Left hindlimb (tissue), 1 donor: ENCODE measurements around the gene PROSER3.

Experiments used
- DNase-seq: peaks from one replicate; pipeline ENCODE4 v3.0.0-alpha.2; 2018

The PROSER3 gene

DNA sequence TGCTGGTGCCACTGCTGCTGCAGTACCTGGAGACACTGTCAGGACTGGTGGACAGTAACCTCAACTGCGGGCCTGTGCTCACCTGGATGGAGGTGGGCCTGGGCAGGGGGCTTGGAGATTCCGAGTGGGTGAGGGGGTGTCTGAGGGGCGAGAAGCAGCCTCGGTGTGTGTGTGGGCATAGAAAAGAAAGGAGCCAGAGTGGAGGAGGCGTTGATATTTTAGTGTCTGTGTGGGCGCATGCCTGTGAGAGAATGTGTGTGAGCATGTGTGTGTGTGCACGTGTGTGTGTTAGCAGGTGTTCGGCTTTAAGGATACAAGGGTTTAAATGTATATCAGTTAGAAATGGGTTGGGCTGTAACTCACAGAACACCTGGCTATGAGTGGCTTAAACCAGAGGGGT lies 21.1 kb downstream of the PROSER3 start:
- DNase-seq = no peak

DNA sequence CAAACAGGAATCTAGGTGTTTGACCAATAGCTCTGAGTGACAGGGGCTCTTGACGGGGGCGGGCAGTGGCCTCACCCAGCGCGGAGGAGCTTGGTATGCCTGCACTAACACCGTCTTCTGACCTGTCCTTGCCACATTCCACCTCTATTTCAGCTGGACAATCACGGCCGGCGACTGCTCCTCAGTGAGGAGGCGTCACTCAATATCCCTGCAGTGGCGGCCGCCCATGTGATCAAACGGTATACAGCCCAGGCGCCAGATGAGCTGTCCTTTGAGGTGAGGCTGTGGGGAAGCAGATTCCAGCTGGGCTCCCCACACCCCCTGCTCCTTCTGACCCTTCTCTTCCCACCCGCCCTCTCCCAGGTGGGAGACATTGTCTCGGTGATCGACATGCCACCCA lies 22.1 kb downstream of the PROSER3 start:
- no peak for DNase-seq

DNA sequence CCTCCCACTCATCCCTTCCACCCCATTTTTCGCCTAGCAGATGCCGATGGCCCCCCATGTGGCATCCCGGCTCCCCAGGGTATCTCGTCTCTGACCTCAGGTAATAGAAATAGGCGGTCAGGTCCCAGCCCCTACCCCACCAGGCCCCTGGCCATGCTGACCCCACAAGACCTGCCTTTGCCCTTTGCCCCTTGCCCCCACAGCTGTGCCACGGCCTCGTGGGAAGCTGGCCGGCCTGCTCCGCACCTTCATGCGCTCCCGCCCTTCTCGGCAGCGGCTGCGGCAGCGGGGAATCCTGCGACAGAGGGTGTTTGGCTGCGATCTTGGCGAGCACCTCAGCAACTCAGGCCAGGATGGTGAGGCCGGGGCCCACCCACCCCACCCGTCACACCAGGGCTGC lies 22.7 kb downstream of the PROSER3 start:
- no peak for DNase-seq

DNA sequence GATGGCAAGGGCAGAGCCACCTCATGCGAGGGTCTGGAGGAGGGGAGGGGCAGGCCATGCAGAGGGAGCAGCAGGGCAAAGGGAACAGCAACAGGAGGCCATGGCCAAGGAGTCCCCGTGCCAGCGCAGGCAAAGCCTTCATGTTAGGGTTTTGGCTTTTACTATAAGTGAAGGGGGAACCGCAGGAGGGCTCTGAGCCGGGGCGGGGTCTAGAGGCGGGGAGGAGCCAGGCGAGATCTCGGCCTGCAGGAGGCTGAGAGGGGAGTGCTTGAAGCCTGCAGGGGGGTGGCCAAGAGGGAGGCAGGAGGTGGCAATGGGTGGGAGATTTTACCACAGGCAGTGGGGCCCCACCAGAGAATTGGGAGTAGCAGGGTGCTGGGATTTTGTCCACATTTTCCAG lies 23.7 kb downstream of the PROSER3 start:
- no peak for DNase-seq

DNA sequence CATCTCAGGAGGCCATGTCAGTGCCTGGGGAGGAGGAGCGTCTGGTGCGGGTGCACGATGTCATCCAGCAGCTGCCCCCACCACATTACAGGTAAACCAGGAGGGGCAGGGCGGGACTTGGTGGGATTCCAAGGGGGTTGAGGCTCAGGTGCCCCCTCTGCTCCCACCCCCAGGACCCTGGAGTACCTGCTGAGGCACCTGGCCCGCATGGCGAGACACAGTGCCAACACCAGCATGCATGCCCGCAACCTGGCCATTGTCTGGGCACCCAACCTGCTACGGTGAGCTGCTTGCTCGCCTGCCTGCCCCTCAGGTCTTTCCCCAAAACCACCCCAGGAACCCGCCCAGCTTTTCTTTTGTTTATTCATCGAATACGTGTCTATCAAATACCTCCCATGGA lies 24.6 kb downstream of the PROSER3 start:
- no peak for DNase-seq

DNA sequence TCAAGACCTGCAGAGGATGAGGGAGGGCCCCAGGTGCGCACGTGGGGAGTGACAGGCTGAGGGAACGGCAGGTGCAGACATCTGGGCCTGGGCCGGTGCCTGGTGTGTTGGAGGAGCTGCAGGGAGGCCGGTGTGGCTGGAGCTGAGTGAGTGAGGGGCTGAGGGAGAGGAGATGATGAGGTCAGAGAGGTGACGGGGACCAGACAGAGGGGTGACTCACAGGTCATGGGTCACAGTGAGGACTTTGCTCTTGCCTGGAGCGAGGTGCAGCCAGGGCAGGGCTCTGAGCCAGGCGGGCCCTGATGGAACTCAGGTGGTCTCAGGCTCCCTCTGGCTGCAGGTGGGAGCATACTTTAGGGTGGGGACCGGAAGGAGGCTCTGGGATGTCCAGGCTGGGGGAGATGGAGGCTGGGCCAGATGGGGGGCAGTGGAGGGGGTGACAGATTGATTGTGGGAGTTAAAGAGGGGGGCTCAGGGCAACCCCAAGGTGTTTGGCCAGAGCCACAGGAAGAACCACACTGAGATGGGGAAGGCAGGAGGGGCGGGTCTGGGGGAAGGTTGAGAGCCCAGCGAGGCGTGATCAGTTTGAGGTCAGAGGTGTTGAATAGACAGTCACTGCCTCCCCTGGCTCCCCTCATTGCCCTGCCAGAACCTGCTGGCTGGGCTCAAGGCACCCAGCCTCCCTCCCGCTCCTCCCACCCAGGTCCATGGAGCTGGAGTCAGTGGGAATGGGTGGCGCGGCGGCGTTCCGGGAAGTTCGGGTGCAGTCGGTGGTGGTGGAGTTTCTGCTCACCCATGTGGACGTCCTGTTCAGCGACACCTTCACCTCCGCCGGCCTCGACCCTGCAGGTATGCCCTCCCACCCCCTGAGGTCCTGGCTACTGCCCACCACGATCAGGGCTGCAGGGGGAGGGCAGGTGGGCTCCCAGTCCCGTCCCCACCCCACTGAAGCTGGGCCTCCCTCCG lies 25.8 kb downstream of the PROSER3 start:
- DNase-seq = no peak

DNA sequence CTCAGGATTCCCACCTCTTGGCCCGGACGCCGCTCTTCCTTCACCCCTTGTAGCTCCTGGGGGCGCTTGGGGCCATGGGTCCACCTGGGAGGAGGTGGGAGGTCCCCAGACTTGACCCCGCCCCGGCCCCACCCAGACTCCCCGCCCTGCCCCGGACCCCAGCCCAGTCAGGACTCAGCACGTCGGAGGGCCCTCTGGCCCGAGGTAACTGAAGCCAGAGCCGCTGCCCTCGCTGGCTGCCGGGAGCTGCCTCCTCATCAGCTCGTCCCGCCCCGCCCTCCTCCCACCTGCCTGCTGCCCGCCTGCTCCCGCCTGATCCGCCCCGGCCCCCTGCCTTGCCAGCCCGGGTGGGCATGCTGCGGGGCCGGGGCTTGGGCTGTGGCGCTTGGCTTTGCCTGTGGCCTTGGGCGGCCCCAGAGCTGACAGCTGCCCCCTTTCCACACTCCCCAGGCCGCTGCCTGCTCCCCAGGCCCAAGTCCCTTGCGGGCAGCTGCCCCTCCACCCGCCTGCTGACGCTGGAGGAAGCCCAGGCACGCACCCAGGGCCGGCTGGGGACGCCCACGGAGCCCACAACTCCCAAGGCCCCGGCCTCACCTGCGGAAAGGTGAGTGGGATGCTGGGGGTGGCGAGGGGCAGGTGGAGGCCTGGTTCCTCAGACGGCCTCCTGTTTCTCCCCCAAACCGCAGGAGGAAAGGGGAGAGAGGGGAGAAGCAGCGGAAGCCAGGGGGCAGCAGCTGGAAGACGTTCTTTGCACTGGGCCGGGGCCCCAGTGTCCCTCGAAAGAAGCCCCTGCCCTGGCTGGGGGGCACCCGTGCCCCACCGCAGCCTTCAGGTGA lies 26.7 kb downstream of the PROSER3 start:
- no peak for DNase-seq

DNA sequence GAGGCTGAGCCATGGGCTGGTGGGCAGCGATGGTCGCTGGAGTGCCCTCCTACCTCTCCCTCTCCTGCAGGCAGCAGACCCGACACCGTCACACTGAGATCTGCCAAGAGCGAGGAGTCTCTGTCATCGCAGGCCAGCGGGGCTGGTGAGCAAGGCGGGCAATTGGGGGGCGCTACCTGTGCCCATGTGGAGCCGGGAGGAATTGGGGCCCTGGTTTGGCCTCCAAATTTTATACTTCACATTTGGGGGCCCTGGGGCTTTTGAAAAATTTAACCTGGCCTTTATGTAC lies 27.3 kb downstream of the PROSER3 start:
- DNase-seq = no peak

DNA sequence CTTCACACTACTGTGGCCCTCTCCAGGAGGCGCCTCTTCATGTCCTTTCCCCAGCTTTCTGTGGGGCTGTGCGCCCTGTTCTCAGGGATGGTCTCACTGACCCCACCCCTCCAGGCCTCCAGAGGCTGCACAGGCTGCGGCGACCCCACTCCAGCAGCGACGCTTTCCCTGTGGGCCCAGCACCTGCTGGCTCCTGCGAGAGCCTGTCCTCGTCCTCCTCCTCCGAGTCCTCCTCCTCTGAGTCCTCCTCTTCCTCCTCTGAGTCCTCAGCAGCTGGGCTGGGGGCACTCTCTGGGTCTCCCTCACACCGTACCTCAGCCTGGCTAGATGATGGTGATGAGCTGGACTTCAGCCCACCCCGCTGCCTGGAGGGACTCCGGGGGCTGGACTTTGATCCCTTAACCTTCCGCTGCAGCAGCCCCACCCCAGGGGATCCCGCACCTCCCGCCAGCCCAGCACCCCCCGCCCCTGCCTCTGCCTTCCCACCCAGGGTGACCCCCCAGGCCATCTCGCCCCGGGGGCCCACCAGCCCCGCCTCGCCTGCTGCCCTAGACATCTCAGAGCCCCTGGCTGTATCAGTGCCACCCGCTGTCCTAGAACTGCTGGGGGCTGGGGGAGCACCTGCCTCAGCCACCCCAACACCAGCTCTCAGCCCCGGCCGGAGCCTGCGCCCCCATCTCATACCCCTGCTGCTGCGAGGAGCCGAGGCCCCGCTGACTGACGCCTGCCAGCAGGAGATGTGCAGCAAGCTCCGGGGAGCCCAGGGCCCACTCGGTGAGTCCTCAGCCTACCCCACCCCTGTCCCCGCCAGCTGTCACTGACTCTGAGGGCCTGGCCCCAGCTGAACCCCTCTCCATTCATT lies 28.6 kb downstream of the PROSER3 start:
- no peak for DNase-seq

DNA sequence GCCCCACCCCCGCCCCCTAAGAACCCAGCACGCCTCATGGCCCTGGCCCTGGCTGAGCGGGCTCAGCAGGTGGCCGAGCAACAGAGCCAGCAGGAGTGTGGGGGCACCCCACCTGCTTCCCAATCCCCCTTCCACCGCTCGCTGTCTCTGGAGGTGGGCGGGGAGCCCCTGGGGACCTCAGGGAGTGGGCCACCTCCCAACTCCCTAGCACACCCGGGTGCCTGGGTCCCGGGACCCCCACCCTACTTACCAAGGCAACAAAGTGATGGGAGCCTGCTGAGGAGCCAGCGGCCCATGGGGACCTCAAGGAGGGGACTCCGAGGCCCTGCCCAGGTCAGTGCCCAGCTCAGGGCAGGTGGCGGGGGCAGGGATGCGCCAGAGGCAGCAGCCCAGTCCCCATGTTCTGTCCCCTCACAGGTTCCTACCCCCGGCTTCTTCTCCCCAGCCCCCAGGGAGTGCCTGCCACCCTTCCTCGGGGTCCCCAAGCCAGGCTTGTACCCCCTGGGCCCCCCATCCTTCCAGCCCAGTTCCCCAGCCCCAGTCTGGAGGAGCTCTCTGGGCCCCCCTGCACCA lies 29.3 kb downstream of the PROSER3 start:
- no peak for DNase-seq

DNA sequence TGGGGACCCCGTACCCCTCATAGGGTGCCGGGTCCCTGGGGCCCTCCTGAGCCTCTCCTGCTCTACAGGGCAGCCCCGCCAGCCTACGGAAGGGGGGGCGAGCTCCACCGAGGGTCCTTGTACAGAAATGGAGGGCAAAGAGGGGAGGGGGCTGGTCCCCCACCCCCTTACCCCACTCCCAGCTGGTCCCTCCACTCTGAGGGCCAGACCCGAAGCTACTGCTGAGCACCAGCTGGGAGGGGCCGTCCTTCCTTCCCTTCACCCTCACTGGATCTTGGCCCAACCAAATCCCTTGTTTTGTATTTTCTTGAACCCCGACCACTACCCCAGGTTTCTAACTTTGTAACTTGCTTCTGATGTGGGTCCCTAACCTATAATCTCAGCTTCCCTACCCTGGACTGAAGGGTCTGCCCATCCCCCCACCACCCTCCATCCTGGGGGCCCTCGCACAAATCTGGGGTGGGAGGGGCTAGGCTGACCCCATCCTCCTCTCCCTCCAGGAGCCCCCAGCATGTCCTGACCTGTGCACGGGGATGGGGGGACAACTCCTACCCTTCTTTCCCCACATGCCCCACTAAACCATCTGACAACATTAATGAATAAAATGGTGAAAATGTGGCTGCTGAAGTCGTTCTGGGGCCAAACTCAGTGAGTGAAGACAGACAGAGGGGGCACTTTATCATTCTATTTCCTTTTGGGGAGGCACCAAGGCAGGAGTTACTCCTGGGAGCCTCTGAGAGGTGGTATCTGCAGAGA lies 30.4 kb downstream of the PROSER3 start:
- DNase-seq = no peak

DNA sequence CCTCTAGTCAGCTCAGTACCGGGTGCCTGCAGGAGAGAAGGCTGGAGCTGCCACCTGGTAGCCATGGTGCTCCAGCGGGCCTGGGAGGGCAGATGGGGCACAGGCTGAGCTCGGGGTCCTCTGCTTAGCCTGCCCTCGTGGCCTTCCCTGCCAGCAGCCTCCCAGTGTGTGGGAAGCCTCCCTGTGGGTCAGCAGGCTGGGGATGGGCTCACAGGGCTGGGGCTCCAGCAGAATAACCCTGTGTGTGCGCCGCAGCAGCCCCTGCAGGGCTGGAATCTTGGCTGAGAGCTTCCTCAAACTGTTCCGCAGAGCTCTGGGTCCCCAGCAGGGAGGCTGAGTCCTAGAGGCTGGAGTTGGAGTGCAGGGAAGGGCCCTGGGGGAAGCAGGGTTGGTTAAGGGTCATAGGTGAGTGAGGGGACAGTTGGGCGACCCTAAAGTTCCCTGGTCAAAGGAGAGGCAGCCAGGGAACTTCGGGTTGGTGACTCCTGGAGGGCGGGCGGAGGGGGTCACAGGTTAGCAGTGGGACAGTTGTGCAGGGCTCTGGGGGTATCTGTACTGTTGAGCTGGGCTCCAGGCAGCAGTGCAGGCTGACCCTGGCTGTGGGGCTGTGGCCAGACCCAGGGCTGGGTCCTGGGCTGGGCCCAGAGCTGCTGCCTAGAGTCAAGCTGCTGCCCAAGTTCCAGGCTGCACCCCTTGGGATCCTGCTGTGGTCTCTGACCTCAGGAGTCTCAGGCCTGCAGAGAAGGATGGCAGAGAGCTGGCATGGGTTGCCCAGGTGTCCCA lies 31.4 kb downstream of the PROSER3 start:
- DNase-seq = no peak

DNA sequence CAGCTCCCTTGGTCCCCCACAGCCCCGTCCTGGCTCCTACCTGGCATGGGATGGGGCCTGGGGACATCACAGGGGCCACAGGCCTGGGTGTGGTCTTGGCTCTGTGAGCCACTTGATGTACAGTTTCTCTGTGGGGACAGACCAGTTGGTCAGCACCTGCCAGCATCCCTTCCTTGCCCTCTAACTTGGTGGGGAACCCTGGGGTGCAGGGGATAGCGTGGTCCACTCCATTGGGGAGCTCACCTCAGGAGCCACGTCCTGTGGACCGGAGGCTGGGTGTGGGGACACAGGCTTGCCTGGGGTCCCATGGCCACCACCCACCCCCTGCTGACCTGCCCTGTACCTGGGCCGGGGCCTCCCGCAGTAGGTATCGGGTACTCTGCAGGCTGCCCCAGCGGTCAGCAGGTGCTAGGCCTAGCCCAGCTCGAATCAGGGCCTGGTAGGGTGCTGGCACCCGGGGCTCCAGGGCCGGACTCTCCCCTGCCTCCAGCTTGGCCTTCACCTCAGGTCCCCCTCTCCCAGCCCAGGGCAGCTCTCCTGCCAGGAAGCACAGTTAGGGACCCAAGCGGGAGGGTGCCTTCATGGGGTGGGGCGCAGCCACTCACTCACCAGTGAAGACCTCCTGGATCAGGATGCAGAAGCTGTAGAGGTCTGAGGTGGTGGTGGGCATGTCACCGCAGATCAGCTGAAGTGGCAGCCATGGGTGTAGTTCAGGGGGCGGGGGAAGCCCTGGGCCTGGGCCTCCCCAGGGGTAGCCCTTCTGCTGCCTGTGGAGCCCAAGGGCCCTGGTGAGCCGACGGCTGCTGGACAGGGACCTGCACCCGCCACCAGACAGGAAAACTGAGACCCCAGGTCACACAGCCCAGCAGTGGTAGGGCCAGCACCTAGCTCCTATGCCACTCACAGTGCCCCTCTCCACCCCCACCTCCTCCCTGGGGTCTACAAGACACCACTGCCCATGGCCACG lies 32.3 kb downstream of the PROSER3 start:
- no peak for DNase-seq

DNA sequence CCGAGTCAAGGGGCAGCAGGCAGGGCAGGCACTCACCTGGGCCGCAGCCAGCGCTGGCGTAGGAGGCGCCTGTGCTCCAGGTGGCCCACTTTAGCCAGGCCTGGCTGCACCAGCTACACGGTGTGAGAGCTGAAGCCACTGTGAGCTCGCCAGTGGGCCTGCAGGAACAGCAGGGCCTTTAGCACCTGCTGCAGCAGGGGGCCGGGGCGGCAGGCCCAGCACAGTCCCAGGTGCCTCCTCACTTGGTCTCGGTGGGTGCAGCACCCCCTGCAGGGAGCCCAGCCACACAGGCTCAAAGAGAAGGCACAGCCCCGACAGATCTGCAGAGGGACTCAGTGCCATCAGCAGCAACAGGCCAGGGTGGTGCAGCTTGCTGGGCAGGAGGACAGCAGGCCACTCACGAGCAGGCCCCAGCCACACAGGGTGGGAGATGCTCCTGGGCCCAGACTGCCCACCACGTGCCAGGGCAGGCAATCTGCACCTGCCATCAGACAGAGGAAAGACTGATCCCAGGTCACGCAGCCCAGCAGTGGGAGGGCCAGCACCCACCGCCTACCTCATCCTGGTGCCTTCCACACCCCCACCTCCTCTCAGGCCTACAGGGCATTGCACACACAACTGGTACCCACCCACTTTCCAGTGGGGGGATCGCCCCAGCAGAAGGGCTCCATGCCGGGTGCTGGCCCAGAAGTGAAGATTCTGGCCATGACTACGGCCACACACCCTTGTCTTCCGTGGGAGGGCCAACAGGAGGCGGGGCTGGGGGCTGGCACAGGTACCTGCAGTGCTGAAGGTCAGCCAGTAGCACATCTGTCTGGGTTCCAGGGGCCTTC lies 33.2 kb downstream of the PROSER3 start:
- DNase-seq = no peak

DNA sequence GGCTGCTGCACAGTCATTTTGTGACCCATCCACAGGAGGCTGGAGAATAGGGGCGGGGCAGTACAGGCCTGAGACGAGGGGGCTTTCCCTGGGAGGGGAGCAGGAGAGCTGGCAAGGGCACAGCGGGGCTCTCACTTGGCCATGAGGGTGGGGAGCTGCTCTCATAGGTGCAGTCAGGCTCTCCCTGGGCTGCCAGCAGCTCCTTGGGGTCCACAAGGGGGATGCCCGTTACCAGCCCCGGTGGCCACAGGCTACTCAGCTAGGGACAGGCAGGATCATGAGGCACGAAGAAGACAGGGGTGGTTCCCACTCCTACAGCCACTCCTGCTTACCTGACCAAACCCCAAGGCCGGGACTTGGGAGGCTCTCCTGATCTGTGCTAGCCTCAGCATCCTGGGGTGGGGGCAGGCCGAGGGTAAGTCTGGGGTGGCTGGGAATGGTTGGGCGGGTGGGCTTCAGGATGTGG lies 33.9 kb downstream of the PROSER3 start:
- no peak for DNase-seq

DNA sequence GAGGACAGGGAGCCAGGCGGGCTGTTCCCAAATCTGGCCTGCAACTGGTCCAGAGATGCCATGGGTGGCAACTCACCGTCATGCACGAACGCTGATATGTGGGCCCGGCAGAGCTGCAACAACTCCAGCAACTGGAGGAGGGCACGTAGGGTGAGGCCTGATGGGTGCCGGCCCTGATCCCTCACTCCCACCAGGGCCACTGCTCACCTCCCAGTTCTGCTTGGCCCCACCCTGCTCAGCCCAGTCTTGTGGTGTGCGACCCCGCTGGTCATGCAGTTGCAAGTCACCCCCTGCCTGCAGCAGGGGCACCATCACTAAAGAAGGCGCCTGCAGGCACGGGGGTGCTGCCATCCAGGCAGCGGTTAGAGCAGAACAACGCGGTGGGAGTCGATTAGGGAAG lies 34.3 kb downstream of the PROSER3 start:
- DNase-seq = no peak

DNA sequence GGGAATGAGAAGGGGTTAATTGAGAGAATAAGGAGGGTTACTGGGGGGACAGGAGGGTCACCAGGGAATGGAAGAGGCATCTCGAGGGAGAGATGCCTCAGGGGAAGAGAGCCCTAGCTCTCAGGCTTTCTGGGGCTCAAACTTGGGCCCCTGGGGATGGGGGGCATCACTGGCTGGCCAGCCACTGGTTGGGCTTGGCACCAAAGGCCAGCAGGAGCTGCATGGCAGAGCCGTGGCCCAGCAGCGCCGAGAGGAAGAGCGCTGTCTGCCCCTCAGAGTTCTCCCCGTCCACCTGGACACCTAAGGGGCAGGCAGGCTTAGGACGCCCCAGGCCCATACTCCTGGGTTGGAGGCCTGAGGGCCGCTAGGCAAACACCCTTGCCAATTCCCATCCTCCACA lies 34.9 kb downstream of the PROSER3 start:
- DNase-seq = no peak

DNA sequence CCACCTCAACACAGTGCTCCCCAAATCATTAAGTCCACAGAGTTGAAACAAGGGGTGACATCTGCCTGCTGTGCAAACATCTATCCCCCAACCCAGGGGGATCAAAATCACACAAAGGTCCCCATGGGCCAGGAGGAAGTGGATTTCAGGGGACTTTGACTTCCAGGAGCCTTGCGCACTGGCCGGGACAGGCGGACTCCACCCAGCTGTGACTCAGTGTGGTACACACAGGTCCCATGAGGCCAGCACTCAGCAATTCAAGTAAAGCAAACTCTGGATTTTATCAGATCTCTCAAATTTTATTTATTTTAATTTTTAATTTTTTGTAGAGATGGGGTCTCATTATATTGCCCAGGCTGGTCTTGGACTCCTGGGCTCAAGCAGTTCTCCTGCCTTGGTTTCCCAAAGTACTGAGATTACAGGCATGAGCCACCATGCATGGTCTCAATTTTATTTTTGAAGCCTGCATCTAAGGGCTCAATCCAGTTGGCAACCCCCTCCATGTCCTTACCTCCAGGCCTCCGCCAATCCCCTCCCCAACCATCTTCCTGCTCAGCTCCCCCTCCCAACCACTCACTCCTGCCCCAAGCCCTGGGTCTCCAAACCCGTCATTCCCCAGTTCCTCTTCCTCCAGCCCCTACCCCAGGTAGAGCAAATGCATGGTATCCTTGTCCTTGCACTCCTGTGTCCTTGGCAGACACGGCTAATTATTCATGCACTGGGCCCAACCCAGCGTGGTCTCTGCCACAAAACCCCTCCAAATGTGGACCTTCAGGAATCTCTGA lies 35.6 kb downstream of the PROSER3 start:
- no peak for DNase-seq
